HG02884 (cell line): ENCODE data around the gene ZBTB17.
"Not testable (repeated sequence)": the region's sequence is repeated elsewhere in the genome, so short reads cannot be mapped to it uniquely, and the experiment has no call there.

ENCODE experiments used
- ATAC-seq: cut with Tn5 transposase; IDR thresholded peaks from one replicate; pipeline ENCODE4 v1.9.1; 2021; ENCODE audit warnings: mild to moderate bottlenecking, moderate library complexity; ENCODE audit not compliant: unreplicated experiment

ZBTB17 gene

DNA sequence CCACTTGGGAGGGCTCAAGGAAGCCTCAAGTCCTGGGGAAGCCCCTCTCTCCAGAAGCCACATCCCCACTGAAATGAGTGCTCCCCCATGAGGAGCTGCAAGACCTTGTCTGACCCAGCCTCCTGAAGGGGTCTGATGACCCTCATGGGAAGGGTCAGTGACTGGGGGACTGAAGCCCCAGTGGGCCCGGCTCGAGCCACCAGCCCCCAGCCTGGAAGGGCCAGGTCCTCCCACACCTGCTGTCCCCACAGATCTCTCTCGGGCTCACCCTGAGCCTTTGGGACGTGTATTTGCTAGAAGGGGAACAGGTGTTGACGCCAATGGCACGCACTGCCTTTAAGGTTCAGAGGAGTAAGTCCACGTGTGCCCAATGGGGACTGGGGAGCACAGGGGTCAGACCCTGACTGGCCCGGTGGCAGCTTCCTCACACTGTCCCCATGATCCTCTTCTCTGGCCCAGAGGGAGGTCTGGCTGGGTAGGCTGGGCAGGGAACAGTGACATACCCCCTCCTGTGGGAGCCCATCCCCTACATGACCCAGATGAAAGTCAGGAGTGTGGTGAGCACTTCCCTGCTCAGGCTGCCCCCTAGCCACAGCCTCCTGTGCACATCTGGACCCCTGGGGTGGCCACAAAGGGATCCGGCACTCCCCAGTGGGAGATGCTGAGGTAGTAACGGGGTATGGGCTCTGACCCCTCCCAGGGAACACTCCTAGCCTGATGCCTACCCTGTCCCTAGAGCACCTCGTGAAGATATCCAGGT is 15.7 kb upstream of the ZBTB17 start:
- ATAC-seq: no peak

DNA sequence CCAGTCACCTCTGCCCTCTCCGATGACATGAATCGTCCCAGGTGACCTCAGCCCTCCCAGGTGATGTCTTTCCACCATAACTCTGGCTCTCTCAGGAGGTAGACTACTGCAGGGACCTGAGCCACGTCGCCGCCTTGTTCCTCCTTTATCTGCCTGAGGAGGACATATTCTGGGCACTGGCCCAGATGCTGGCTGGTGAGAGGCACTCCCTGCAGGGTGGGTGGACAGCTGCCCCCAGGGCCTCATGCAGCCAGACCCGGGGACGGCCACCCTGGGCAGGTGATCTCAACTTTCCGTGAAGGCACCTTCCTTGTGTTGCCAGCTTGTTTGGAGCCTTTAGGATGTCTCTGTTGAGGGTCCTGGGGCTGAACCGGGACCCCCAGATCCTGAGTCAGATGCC is 13.9 kb upstream of the ZBTB17 start:
- ATAC-seq: no peak

DNA sequence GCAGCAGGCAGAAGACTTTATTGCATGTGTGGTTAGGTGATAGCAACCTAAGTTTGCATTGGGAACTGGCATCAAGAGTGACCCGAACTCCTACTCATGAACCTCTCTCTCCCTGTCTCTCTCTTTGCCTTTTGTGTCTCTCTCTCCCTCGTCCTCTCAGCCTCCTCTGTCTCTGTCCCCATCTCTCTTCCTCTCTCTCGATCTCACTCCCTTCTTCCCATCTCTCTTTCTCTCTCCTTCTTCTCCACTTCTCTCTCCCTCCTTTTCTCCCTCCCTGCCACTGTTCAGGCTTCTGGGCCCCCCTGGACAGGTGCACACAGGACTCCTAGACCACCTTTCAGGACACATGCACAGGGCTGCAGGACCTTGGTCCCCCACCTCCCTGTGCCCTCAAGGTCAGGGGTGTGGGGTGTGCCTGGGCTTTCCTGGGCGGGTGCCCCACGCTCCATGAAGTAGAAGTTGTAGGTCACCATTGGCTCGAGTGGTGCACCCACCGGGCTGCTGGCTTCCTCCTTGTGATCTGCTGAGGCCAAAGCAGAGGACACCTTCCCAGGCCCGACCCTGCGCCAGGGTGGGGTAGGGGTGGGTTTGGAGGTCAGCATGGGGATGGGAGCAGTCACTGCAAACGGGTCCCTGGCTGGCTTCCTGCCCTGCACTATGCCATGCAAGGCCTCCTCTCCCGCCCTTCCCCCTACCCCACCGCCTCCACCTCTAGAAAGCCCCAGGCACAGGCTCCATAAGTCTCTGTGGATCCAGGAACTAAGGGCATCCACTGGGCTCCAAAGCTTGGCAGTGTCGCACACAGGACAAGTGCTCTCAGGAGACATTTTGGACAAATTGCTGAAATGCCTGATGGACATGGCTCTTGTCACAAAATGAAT is 13.2 kb upstream of the ZBTB17 start:
- no peak for ATAC-seq

DNA sequence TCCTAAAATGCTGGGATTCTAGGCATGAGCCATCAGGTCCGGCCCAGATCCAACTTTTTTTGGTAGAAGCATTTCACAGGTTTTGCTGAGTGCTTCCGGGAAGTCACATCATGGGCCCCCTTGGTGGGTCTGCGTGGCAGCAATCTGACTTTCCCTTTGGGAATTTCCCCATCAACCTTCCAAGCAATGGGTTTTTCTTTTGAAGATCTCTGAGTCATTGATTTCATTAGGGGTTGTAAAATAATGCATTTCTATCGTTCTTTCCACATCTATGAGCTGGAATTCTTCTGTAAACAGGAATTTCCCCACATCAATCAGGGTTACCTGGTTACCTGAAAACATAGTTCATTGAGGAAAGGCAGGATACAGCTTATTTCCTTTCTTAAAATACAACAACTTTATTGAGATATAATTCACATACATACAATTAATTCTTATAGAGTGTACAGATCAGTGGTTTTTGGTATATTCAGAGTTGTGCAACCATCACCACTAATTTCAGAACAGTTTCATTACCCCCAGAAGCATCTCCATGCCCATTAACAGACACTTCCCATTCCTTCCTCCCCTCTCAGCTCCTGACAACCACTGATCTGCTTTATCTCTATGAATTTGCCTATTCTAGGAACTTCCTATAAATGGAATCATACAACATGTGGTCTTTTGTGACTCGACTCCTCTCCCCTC is 9.9 kb upstream of the ZBTB17 start:
- no peak for ATAC-seq

DNA sequence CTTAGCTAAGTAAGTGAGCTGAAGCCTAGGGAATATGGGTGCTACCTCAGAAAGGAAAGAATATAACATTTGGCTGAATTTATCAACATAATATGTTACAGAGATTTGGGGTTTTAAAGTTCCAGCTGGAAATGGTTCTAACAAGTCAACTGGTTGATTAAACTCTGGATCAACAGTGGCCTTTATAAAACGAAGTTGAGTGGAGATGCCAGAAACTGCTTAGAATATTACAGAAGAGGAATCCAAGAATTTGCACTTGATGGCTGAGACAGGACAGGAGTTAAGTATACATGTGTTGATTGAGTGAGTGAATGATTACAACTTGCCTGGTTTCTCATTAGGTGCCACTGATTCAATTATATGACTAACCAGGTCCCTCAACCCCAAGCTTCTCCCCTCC is 7.4 kb upstream of the ZBTB17 start:
- no peak for ATAC-seq

DNA sequence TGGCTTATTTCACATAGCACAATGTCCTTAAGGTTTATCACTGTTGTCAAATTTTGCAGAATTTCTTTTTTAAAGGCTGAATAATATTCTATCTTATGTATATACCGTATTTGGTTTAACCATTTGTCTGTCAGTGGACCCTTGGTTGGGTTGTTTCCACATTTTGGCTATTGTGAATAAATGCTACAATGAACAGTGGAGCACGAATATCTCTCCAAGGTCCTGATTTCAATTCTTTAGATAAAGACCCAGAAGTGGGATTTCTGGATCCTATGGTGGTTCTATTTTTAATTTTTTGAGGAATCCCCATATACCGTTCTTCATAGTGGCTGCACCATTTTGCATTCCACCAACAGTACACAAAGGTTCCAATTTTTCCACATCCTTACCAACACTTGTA is 5.8 kb upstream of the ZBTB17 start:
- ATAC-seq: no peak

DNA sequence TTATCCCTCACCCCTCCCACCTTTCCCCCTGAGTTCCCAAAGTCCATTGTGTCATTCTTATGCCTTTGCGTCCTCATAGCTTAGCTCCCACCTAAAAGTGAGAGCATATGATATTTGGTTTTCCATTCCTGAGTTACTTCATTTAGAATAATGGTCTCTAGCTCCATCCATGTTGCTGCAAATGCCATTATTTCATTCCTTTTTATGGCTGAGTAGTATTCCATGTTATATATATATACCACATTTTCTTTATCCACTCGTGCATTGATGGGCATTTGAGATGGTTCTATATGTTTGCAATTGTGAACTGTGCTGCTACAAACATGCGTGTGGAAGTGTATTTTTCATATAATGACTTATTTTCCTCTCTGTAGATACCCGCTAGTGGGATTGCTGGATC is 2.0 kb upstream of the ZBTB17 start:
- not testable (repeated sequence) for ATAC-seq

DNA sequence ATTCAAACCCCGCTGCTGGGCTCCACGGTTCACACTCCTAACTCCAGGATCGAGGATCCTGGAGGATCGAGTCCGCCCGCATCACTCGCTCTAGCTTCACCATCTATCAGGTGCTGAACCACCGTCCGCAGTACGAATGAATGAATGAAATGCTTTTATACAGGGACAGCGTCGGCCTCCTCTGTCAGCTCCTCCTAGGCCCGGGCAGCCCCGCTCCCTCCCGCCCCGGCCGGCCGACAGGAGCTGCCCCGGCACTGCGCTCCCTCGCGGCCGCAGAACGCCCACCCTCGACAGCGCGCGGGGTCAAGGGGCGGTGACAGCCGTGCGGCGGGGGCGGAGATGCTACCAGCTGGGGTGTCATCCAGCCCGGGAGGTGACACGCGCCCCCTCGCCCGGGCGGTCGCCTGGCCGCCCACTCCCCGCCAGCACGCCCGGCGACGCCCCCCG is 520 bp downstream of the ZBTB17 start:
- peak; percentile 50 for ATAC-seq

DNA sequence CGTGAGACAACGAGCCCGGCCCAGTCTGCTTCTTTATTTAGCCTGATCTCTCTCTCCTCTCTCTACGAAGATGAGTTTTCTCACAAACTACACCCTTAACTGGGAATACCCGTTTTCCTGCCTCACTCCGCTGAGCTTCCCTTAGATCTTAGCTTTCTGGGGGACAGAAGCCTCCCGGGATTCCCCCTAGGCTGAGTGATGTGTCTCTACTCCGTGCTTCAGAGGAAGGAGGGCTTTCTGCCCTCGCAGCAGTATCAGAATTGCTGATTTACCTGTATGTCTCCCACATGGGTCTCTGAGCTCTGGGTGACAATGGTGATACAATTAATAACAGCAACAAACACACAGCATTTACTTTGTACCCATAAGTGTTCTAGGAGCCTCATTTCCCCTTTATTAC is 1.0 kb downstream of the ZBTB17 start:
- ATAC-seq: no peak

DNA sequence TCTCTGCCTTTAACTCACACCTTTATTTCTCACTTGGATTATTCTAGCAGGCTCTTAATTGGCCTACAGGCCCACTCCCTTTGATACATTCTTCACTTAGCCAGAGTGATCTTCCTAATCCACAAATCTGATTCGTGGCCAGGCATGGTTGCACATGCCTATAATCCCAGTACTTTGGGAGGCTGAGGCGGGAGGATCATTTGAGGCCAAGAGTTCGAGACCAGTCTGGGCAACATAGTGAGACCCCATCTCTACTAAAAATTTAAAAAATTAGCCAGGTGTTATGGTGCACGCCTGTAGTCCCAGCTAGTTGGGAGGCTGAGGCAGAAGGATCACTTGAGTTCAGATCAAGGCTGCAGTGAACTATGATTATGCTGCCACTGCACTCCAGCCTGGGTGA is 2.1 kb downstream of the ZBTB17 start:
- no peak for ATAC-seq

DNA sequence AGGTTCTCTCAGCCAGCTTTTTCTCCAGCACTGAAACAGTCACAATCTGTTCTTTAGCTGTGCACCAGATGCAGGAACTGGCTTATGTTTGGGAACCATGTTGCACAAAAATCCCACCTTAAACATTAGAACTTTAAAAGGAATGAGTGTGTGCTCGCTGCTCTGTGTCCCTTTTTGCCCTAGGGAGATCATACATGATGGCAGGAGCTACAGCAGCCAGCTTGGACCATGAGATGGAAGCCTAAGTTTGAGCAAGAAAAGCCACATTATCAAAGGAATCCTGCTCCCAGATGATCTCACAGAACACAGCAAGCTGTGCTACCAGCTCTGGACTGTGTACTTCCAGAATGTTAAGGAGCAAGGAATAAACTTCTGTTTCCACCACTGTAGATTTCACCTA is 3.5 kb downstream of the ZBTB17 start:
- no peak for ATAC-seq

DNA sequence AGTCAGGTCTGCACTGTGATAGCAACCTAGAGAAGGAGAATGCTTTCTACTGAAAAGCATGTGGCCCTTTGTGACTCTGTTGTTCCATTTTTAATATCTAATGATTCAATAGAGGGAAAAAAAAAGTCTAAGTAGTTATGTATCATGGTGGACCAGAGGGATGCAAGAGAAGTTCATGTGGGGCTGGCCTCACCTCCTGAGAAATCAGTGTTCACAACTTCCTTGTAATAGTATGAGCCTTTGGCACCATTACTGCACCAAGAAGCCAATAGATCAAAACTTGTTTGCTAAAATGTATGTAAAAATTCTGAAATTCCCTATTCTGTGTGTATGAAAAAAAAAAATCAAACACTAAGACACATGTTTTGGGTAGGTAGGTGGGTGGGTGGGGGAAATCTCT is 5.0 kb downstream of the ZBTB17 start:
- ATAC-seq: no peak

DNA sequence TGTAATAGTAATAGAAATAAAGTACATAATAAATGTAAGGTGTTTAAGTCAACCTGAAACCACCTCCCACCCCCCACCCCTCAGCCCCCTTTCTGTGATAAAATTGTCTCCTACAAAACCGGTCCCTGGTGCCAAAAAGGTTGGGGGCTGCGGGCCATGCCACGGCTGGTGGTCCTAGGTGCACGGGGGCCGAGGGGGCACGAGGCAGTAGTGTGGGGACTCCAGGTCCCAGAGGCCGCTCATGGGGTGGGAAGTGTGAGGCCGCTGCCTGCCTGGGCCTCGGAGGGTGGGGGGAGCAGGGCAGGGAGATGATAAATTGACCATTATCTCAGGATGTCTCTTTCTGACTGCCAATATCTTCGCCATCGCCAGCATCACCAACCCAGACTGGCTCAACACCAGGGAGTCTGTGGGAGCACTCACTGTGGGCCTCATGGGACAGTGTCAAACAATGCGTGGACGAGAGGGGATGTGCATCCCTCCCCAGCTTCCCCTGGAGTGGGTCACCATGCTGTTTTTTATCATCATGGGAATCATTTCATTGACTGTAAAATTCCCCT is 6.5 kb downstream of the ZBTB17 start:
- ATAC-seq: no peak

DNA sequence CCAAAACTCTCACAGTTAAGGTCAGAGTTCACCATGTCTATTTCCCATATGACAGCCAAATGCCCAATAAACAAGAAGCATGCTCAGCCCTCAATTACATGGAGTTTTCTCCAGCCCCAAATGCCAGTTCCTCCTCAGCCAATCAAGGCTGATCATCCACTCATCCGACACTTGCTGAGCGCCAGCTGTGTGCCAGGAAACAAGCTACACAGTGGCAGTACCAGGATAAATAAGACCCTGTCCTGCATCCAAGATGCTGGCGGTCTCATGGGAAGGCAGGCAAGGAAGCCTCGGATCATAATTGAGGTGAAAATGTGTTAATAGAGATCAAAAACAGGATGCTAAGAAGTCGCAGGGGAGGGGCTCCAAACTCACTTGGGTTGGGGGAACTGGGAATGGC is 7.7 kb downstream of the ZBTB17 start:
- no peak for ATAC-seq

DNA sequence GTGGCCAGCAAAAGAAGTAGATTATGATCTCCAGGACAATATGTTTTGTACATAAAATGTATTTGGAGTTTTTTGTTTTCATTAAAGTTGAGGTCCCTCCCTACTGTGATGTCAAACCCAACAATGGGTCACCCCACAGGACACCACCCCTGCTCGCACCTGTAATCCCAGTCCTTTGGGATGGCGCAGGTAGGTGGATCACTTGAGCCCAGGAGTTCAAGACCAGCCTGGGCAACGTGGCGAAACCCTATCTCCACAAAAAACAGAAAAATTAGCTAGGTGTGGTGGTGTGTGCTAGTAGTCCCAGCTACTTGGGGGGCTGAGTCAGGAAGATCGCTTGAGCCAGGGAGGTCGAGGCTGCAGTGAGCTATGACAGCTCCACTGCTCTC is 9.0 kb downstream of the ZBTB17 start:
- no peak for ATAC-seq

DNA sequence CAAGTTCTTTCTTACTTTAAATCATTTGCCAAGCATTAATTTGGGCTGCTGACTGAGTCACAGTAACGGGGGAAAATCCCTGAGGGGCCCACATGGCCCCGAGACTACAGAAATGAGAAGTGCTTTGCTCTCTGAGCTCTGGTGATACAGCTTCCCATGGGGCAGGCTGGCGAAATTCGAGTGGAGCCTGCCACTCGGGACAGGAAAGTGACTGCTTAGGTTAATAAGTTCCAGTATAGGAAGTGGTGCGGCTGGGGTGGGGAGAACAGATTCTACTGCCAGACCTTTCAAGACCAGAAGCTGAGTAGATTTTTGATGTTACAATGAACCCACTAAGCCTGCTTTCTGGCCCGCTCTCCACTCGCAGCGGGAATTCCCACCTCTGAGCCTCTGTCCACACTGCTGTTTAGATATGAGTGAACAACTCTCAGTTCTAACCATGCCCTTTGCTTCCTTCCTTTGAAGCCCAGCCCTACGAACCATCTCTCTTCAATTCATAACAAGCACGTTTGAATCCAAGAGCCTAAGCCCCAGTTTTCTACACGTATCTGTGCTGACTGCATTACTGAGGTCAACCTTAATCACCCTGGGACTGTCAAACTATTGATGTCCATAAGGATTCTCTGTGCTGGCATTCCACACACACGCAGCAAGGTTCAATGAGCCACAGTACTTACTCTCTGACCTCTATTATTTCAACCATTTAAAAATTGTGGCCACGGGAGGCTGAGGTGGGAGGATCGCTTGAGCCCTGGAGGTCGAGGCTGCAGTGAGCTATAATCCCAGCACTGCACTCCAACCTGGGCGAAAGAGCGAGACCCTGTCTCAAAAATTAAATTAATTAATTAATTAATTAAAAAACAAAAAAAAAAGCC is 9.6 kb downstream of the ZBTB17 start:
- ATAC-seq: peak; percentile 67

DNA sequence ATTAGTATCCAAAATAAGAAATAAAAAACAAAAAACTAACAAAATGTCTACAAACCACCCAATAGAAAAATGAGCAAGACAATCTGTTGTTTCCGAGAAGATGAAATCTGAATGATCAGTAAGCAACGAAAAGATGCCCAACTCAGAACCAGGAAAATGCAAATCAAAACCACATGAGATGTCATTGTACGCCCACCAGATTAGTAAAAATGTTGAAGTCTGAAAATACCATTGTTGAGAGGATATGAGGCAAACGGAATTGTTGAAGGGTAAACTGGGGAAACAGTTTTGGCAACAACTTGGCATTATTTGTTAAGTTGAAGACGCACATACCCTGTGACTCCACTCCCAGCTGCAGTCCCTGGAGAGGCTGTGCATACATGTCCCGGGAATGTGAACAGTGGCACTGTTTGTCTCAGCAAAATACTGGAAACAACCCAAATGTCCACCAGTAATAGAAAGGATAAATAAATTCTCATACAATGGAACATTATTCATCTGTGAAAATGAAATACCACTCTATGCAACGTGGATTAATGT is 10.6 kb downstream of the ZBTB17 start:
- ATAC-seq: no peak

DNA sequence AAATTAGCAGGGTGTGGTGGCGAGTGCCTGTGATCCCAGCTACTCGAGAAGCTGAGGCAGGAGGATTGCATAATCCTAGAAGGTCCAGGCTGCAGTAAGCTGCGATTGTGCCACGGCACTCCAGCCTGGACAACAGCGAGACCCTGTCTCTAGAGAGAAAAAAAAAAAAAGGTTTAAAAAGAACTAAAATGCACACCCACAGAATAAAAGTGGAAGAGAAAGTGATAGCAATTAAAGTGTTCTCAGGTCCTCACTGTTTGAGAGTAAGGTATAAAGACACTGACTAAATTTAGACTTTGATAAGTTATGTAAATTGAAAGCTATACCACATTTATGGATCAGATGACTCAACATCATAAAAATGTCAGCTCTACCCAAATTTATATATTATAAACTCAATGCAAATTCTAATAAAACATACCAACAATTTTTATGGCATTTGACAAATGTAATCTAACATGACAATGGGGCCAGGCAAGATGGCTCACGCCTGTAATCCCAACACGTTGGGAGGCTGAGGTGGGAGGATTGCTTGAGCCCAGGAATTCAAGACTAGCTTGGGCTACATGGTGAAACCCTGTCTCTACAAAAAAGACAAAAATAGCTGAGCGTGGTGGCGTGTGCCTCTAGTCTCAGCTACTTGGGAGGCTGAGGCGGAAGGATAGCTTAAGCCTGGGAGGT is 11.8 kb downstream of the ZBTB17 start:
- ATAC-seq: no peak

DNA sequence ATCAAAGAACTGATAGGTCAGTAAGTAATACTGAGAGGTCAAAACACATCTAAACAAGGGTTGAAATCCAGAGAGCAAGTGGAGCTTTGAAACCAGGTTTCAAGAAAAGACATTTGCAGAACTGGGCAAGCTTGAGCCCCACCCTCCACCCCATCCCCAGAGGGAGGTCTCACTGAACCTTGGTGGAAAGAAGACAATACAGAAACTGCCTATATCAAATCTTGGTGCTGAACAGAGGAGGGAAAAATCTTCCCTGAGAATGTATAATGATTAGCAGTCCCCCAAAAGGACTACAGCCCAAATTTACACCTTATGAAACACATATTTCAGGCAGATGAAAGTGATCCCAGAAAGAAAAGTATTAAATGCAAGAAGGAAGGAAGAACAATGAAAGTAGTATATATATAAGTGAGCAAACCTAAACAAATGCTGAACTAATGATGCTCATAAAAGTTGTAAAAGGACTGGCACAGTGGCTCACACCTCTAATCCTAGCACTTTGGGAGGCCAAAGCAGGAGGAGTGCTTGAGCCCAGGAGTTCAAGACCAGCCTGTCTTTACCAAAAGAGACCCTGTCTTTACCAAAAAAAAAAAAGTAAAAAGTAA is 12.4 kb downstream of the ZBTB17 start:
- no peak for ATAC-seq
